GM18519 (cell line): ENCODE results near the gene ADCY7.

Source experiments
- ATAC-seq: cut with Tn5 transposase; IDR thresholded peaks from one replicate; pipeline ENCODE4 v1.9.1; 2021; ENCODE audit warnings: mild to moderate bottlenecking, moderate library complexity; ENCODE audit not compliant: unreplicated experiment, low FRiP score

The ADCY7 gene

DNA sequence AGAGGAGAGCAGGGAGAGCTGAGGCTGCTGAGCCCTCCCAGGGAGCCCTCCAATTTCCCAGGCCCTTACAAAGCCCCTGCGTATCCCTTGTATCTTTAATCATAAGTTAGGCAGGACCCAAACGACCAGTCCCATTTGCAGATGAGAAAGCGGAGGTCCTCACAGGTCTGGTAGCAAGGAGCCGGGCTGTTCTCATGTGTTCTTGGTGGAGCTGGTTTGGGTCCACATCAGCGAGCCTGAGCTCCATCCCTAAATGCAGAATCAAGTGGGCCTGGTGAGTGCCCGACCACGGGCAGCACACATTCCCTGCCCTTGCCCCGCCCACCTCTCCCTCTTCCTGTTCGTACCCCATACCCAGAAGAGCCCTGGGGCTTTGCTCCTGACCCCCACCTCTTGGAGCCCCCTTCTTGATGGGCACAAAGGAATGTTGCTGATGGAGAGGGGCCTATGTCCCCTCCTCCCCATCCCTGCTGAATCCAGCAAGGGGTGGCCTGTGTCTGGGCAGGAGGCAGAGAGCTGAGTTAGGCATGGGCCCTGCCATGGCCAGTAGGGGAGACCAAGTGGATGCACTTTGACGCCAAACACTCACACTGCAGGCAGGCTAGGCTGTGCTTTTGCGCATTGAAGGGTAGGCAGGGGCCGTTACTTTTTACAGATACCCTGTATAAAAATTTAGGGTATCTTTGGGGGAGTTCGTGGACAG lies 18.3 kb upstream of the ADCY7 start:
- no peak for ATAC-seq

DNA sequence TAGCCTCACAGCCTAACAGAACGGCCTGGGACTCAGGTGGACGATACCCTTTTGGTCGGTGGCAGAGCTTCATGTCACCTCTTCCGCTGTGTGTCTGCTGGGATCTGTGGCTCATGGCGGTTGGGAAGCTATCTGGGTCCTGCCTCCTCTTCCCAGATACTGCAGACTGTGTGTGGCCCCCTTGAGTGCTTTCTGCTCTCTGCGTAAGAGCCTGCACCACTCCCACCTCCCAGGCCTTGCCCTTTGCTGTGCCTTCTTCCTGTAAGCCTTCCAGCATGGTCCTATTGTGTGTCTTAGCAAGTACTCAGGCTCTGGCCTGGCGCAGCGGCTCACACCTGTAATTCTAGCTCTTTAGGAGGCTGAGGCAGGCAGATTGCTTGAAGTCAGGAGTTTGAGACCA lies 17.5 kb upstream of the ADCY7 start:
- ATAC-seq, result no peak

DNA sequence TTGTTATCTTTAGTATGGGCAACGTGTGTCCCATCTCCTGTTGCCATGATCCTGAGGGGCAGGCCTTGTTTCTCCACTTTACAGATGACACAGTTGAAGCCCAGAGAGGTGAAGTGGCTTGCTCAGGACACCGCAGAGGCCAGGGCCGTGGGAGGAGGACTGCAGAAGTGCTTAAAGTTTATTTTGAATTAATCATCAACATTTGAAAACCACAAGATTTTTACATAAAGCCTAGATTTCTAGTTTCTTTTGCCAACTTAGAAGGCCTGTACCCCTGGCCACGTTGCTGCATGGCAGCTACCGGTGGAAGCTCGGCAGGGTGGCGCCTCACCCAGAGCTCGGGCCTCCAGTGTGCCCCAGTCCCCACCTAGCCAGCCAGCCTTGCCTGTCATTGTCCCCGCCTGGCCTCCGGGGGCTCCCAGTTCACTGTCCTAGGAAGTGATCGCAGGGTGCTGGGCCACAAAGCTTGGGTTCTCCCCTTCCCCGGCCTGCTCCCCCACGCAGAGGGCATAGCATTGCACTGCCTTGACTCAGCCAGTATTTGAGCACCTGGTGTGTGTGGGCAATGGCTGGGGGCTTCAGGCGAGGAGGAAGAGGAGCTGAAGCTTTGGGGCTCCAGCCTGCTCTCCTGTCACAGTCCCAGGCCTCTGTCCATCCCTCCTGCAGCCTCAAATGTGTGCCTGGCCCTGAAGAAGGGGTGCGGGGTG lies 14.8 kb upstream of the ADCY7 start:
- no peak for ATAC-seq

DNA sequence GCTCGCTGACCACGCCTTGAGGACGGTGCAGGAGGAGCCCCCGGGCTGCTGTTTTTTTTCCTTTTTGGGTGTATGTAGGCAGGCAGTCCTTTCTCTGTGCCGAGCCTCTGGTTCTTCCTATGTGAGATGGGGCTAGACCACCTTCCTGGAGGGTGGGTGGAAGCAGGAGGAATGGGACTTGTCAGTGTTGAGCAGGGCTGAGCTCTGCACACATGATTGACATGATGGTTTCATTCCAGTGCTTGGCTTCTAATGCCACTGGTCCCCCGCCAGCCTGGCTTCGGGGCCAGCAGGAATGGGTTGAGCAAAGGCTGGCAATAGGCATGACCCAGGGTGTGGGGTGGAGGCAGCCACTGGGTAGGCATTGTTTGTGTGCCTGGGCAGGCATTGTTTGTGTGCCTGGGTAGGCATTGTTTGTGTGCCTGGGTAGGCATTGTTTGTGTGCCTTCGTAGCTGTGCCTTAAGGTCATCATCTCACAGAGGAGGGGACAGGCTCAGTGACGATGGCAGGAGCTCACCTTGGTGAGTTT lies 14.2 kb upstream of the ADCY7 start:
- ATAC-seq, result no peak

DNA sequence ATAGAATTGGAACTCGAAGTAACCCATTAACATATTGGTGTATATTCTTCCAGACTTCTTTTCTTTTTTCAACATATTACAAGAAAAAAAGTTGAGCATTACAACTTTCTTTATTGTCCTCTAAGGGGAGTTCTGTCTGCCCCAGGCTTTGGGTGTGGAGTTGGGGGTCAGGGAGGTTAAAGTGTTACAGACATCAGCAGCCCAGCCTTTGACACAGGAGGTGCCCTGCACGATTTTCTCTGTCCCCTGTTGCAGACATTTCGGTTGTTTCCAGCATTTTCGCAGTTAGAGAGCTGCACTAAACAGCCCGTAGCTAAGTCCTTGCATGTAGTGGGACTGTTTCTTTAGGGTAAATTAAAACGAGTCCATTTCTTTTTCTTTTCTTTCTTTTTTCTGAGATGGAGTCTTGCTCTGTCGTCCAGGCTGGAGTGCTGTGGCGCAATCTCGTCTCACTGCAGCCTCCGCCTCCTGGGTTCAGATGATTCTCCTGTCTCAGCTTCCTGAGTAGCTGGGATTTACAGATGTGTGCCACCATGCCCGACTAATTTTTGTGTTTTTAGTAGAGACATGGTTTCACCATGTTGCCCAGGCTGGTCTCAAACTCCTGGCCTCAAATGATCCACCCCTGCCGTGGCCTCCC lies 13.4 kb upstream of the ADCY7 start:
- ATAC-seq, result no peak

DNA sequence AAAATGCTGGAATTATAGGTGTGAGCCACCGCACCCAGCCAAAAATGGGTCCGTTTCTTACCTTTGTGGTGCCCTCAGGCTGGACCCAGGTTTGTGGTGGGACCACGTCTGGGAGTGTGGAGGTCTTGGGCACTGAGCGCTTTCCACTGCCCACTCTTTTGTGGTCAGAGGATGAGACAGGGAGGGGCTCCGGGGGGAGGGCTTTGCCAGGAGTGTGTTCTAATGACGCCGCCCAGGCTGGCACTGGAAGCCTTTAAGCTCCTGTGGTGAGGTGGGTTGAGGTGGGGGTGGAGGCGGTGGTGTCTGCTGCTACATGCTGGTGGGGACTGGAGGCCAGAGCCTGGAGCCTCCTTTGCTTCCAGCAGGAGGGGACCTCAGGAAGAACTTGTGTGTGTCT lies 12.8 kb upstream of the ADCY7 start:
- ATAC-seq, result no peak

DNA sequence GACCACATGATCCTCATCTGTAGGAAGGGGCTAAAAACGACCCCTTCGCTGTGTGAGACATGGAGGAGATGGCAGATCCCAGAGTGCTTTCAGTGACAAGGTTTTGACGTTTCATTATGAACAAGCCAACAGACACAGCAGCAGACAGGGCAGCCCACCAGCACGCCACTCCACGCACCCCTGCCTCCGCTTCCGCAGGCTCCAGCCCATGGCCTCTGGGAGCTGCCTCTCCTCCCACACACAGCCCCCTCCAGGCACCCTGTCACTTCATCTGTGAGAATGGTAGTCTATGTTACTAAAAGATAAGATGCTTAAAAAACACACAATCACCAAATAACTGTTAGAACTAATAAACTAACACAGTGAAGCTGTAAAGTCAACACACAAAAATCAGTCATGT lies 12.3 kb upstream of the ADCY7 start:
- ATAC-seq, result no peak

DNA sequence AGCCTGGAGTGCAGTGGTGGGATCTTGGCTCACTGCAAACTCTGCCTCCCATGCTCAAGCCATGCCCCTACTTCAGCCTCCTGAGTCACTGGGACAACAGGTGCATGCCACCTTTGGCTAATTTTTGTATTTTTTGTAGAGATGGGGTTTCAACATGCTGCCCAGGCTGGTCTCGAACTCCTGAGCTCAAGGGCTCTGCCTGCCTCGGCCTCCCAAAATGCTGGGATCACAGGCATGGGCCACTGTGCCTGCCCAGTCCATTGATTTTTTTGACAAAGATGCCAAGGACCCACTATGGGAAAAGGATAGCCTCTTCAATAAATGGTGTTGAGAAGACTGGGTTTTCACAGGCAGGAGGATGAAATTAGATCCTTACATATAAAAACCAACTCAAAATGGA lies 10.8 kb upstream of the ADCY7 start:
- ATAC-seq, result no peak

DNA sequence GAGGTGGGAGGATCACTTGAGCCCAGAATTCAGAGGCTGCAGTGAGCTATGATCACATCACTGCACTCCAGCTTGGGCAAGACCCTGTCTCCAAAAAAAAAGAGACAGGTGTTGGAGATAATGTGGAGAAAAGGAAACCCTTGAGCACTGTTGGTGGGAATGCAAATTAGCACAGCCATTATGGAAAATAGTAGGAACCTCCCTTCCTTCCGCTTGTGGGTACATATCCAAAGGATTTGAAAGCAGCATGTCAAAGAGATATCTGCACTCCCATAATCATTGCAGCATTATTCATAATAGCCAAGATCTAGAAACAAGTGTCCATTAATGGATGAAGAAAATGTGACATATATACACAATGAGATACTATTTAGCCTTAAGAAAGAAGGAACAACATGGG lies 9.7 kb upstream of the ADCY7 start:
- no peak for ATAC-seq

DNA sequence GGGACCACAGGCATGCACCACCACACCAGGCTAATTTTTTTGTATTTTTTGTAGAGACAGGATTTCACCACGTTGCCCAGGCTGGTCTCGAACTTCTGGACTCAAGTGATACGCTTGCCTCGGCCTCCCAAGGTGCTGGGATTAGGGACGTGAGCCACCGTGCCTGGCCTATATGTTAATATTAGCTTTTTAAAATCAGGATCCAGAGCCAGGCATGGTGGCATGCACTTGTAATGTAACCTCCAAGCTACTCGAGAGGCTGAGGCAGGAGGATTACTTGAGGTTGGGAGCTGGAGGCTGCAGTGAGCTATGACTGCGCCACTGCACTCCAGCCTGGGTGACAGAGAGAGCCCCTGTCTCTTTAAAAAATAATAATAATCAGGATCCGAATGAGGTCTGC lies 8.5 kb upstream of the ADCY7 start:
- ATAC-seq, result no peak

DNA sequence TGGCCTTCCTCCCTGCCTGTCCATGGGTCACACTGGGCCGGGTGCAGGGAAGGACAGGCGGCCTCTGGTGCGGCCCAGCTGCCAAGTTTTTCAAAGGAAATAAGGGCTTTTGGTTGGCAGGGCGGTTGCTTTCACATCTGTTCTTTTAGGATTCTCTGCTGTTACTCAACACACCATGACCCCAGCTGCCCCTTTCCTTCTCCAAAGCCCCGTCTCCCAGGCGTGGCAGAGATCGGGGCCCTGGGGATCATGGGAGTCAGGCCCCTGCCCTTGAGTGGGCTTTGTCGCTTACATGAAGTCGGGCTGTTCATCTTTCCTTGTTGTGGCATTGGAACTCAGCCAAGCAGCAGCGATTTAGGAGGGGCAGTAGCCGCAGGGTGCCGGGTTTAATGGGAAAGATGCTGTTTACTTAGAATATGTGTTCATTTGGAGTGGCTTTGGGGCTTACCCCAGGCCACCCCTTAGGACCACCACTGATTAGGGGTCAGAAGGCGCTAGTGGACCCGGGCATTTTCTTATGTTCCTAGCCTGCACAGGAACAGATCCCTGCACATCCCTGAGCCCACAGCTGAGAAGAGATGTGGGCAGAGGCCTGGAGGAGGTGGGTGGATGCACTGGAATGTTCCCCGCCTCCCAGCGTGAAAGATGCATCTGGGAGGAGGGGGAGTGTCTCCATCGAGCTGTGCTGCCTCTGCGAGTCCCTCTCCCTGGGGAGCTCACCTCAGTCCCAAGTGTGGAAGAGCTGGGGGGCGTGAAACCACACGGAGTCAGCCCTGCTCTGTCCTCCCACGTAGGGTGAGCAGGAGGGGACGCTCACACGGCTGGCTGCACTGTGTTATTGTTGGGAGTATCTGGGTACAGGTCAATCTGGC lies 6.8 kb upstream of the ADCY7 start:
- ATAC-seq, result no peak

DNA sequence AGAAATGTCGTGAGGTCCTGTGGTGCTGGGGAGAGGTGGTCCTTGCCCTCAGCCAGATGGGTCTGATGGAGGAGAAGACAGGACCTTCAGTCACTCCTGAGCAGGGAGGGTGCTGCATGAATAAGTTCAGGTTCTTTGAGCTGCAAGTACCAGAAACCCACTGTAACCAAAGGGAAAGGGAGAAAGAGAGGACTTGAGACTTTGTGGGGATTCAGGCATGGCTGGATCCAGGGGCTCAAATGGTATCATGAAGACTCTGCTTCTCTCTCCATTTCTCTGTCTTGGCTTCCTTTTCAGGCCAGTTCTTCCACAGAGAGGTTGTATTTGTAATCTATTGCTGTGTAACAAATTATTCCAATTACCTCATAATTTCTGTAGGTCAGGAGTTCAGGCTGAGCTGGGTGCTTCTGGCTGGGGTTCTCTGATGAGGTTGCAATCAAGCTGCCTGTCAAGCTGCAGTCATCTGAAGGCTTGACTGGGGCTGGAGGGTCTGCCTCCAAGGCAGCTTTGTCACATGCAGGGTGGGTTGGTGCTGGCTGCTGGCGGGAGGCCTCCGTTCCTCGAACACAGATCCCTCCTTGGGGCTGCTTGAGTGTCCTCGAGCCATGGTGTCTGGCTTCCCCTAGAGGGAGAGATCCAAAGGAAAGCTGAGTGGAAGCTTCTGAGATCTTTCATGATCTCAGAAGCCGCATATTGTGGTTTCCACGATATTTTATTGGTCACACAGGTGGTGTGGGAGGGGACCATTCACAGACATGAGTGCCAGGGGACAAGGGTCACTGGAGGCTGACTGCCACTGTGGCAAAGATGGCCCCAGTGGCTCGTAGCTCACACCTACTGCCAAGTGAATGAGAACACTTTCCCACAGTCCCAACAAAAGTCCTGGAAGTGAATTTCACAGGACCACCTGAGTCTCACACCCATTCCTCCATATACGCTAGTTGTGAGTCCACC lies 5.9 kb upstream of the ADCY7 start:
- ATAC-seq, result no peak

DNA sequence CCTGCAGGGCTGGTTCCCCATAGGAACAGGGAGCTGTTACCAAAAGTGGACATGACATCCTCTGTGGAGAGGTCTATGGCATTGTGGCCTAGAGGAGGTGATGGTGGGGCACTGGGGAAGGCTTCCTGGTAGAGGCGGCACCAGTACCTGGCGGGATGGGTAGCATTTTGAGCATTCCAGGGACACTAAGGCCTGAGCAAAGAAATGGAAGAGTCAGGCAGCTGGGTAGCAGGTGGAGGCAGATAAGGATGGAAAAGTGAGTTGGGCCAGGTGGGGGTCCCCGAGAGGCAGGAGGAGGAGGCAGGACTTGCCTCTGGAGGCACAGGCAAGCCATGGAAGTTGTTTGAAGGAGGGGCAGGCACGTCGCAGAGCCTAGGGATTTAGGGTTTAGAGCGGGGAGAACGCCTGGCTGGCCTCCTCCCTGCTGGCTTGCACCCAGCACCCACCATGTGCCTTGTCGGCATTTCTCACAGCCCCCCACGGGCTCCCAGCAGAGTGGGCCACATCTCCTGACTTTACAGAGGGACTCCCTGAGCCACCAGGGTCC lies 5.1 kb upstream of the ADCY7 start:
- ATAC-seq, result no peak

DNA sequence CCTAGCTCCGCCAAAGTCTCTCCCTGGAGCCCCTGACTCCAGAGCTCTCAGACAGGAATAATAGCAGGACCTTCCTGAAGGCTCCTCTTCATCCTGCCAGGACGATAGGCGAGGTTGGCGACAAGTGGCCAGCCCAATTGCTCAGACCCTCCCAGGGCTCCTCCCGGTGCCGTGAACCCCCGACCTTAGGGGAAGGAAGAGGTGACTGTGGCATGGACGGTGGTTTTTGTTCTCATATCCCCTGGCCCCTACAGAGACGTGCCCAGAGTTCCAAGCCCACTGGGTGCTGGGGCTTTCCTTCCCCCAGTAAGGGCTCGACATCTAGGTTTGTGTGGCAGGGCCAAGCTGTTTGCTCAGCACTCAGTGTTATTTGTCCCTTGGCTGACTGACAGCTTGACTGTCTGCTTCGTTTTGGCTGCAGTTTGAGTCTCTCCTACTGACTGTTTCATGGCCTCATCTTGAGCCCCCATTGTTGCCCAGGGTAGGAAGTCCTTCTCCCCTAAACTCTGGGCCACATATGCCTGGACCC lies 4.6 kb upstream of the ADCY7 start:
- ATAC-seq, result no peak

DNA sequence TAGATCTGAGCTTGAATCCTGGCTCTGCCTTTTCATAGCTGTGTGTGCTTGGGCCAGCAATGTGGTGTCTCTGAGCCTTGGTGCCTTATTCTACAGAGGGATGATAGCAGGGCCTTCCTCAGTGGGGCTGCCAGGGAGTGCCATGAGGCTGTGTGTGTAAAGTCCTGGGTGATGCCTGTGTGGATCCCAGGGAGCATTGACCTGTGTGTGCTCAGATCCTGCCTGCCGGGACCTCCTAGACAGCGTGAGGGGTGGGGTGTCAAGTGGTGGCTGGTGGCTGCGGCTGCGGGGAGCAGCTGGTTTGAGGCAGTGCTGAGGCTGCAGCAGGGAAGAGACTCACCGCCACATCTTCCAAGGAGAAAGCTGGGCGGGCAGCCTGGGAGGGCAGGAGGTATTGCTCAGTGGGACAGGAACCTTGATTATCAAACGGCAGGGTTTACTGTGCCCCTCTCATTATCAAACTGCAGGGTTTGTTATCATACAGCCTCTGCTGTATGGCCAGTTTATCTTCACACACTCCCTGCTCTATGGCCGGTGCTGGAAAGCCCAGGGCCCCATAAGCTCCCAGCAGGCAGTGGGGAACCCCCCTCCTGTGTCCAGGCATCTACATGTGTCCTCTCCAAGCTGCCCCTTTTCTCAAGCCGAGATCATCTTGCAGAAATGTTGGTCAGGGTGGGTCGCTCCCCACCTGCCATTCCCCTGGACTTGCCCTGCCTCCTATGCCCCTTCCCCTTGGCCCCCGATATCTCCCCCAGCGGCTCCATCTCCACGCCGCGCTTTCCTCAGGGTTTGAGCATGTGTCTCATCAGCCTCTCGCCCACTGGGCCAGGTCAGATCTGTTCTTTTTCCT lies 3.1 kb upstream of the ADCY7 start:
- ATAC-seq, result no peak

DNA sequence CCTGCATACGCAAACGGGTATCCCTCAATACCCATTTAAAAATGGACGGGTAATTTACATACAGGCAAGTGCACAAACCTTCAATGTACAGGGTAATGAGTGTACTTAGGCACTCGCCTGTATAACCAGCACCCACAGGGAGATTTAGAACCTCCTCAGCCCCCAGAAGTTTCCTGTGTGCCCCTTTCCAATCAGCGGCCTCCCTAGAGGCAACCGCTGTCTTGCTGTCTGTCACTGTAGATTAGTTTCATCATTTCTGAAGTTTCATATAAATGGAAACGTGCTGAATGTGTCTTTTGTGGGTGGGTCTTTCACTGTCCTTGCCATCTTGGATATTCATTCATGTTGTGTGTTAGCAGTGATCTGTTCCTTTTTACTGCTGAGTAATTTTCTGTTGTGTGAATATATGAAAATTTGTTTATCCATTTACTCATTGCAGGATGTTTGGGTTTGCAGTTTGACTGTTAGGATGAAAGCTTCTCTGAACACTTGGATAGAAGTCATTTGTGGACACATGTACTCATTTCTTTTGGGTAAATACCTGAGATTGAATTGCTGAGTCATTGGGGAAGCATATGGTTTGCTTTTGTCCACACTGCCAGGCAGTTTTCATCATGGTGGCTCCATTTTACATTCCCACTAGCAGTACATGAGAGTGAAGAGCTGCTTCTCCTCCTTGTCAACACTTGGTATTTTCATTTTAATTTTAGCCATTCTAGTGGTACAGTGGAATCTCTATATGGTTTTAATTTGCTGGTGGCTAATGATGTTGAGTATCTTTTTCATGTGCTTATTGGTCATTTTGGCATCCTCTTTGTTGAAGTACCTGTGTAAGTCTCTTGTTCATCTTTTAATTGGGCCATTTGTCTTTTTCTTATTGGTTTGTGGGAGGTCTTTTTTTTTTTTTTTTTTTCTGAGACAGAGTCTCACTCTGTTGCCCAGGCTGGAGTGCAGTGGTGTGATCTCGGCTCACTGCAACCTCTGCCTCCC lies 2.1 kb upstream of the ADCY7 start:
- no peak for ATAC-seq

DNA sequence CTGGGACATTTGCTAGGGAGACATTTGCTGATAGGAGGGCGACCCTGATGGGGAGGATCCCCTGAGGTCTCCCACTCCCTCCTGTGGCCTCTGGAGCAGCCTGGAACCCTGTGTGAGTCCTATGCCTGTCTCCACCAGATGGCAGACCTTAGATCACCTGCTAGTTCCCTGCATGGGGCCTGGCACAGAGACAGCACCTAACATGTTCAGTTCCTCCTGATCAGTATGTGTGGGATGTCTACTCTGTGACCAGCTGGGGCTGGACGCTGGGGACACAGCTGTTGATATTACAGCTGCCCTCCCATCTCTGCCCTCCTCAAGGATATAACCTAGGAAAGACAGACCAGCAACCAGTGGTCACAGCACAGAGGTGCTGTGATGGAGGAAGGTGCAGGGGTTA lies 1.1 kb upstream of the ADCY7 start:
- ATAC-seq, result no peak
